IMR-90 (cell line): Measurements from ENCODE around the gene GJD2. TPM values are rescaled to one million over a fixed set of nuclear protein-coding genes. Genes with fewer than 3 reads are reported as not detected.
A peak's percentile ranks its signal among the peaks of the same experiment; 100 is the strongest.

ENCODE experiments used
- ATAC-seq: fragments of 200-7000 bp; cut with Tn5 transposase; 2 replicates; pipeline ENCODE4 v1.9.1; 2020; ENCODE audit warnings: low read depth, mild to moderate bottlenecking, moderate library complexity
- Bru-seq: library from RNA; stranded (reverse); fragments of 400-500 nt; gene quantifications from one replicate; lab custom pipeline; 2021; lab: Mats Ljungman, UMichigan
- BruChase-seq, 2 experiments: library from RNA; stranded (reverse); fragments of 400-500 nt; gene quantifications; one replicate each; lab custom pipeline; 2021; lab: Mats Ljungman, UMichigan
- BruUV-seq: library from RNA; stranded (reverse); fragments of 400-500 nt; replicated peaks from 2 replicates; lab custom pipeline; 2021; lab: Mats Ljungman, UMichigan
- CTCF ChIA-PET: fragments of 300-600 bp; formaldehyde crosslinking; extraction: SDS; loops from one replicate; lab custom pipeline; 2021; ENCODE audit warnings: antibody characterized with exemption; lab: Yijun Ruan, JAX
- POLR2A ChIA-PET: fragments of 300-600 bp; sonication (Branson Sonifier 250); formaldehyde crosslinking; loops from one replicate; lab custom pipeline; 2022; ENCODE audit warnings: antibody characterized with exemption; ENCODE audit not compliant: unreplicated experiment; lab: Charles Lee
- DNase-seq: peaks from one replicate; pipeline ENCODE4 v3.0.0; 2013
- H2AFZ ChIP-seq: replicated peaks from 2 replicates; pipeline ENCODE3; 2013; ENCODE audit warnings: low read length, mild to moderate bottlenecking; ENCODE audit not compliant: poor library complexity
- H2AK5ac ChIP-seq: 2 replicates; pipeline ENCODE4 v1.6.1; 2013; ENCODE audit warnings: low read depth, low read length, inconsistent platforms
- H2AK9ac ChIP-seq: replicated peaks from 2 replicates; pipeline ENCODE3; 2013; ENCODE audit warnings: mild to moderate bottlenecking, low read depth, low read length, moderate library complexity; ENCODE audit not compliant: poor library complexity
- H2BK120ac ChIP-seq: 2 replicates; pipeline ENCODE4 v1.6.1; 2013; ENCODE audit warnings: low read depth, low read length, inconsistent platforms
- H2BK15ac ChIP-seq: 3 replicates; pipeline ENCODE4 v1.6.1; 2013; ENCODE audit warnings: low read depth, low read length, inconsistent platforms
- H2BK20ac ChIP-seq: 2 replicates; pipeline ENCODE4 v1.6.1; 2013; ENCODE audit warnings: low read depth, mild to moderate bottlenecking, inconsistent platforms, low read length, moderate library complexity
- H2BK5ac ChIP-seq: 2 replicates; pipeline ENCODE4 v1.6.1; 2013; ENCODE audit warnings: mild to moderate bottlenecking, low read depth, low read length, inconsistent platforms; ENCODE audit not compliant: poor library complexity, severe bottlenecking
- H3K14ac ChIP-seq: replicated peaks from 2 replicates; pipeline ENCODE4 v1.6.1; 2013; ENCODE audit warnings: low read depth, low read length, inconsistent platforms
- H3K18ac ChIP-seq: 2 replicates; pipeline ENCODE4 v1.6.1; 2013; ENCODE audit warnings: low read depth, low read length, control low read depth
- H3K23ac ChIP-seq: 2 replicates; pipeline ENCODE4 v1.6.1; 2013; ENCODE audit warnings: low read depth, low read length, inconsistent platforms
- H3K27ac ChIP-seq: 2 replicates; pipeline ENCODE4 v1.5.1; 2013; ENCODE audit warnings: mild to moderate bottlenecking, control low read depth, low read length; ENCODE audit not compliant: insufficient read depth
- H3K27me3 ChIP-seq: 2 replicates; pipeline ENCODE4 v1.6.1; 2013; ENCODE audit warnings: low read length; ENCODE audit not compliant: control insufficient read depth, insufficient read depth
- H3K36me3 ChIP-seq: 2 replicates; pipeline ENCODE4 v1.6.1; 2013; ENCODE audit warnings: low read length, mixed read lengths; ENCODE audit not compliant: control insufficient read depth, insufficient read depth
- H3K4ac ChIP-seq: 2 replicates; pipeline ENCODE4 v1.6.1; 2013; ENCODE audit warnings: low read depth, low read length, inconsistent platforms
- H3K4me1 ChIP-seq: 2 replicates; pipeline ENCODE4 v1.6.1; 2013; ENCODE audit warnings: low read length, mixed read lengths; ENCODE audit not compliant: control insufficient read depth, insufficient read depth
- H3K4me2 ChIP-seq: 2 replicates; pipeline ENCODE4 v1.6.1; 2013; ENCODE audit warnings: low read depth, mild to moderate bottlenecking, control low read depth, low read length, moderate library complexity
- H3K4me3 ChIP-seq: 2 replicates; pipeline ENCODE4 v1.5.1; 2013; ENCODE audit warnings: low read depth, mild to moderate bottlenecking, control low read depth, low read length, moderate library complexity; ENCODE audit not compliant: insufficient read depth
- H3K56ac ChIP-seq: 2 replicates; pipeline ENCODE4 v1.6.1; 2013; ENCODE audit warnings: low read length, inconsistent platforms; ENCODE audit not compliant: insufficient read depth; ENCODE audit errors: extremely low read depth
- H3K79me1 ChIP-seq, 2 experiments: 2 replicates each; pipeline ENCODE4 v1.6.1; 2013; ENCODE audit warnings: low read length in 2 of 2, inconsistent platforms in 1 of 2, low read depth in 1 of 2
- H3K9ac ChIP-seq: 2 replicates; pipeline ENCODE4 v1.6.1; 2013; ENCODE audit warnings: low read depth, low read length, control low read depth
- H3K9me1 ChIP-seq: 2 replicates; pipeline ENCODE4 v1.6.1; 2013; ENCODE audit warnings: low read length, inconsistent platforms; ENCODE audit not compliant: insufficient read depth
- H3K9me3 ChIP-seq: 2 replicates; pipeline ENCODE4 v1.6.1; 2013; ENCODE audit warnings: low read length; ENCODE audit not compliant: control insufficient read depth, insufficient read depth
- H4K20me1 ChIP-seq: 2 replicates; pipeline ENCODE4 v1.6.1; 2013; ENCODE audit warnings: low read length, inconsistent platforms; ENCODE audit not compliant: insufficient read depth
- H4K5ac ChIP-seq: 2 replicates; pipeline ENCODE4 v1.6.1; 2013; ENCODE audit warnings: mild to moderate bottlenecking, low read depth, low read length, control low read depth
- H4K8ac ChIP-seq, 2 experiments: 2 replicates each; pipeline ENCODE4 v1.6.1; 2013; ENCODE audit warnings: low read depth in 2 of 2, low read length in 2 of 2, control low read depth in 1 of 2, inconsistent platforms in 1 of 2
- H4K91ac ChIP-seq: 2 replicates; pipeline ENCODE4 v1.6.1; 2013; ENCODE audit warnings: low read depth, low read length, inconsistent platforms; ENCODE audit not compliant: insufficient read depth
- CEBPB ChIP-seq: IDR thresholded peaks from 2 replicates; pipeline ENCODE4 v1.6.1; 2012; ENCODE audit warnings: low read depth, low read length, improper control_type of control experiment
- CHD1 ChIP-seq: IDR thresholded peaks from 2 replicates; pipeline ENCODE4 v1.6.1; 2012; ENCODE audit warnings: low read depth, low read length, improper control_type of control experiment
- POLR2A ChIP-seq: IDR thresholded peaks from 2 replicates; pipeline ENCODE4 v1.6.1; 2012; ENCODE audit warnings: mild to moderate bottlenecking, low read depth, low read length
- RAD21 ChIP-seq: IDR thresholded peaks from 2 replicates; pipeline ENCODE4 v1.6.1; 2012; ENCODE audit warnings: low read length, improper control_type of control experiment
- WGBS, 2 experiments: methylation state at CpG; one replicate each; pipeline versions ENCODE4 v1.1.5 to v1.1.7; 2013; ENCODE audit warnings: missing lambda C conversion rate in 2 of 2; ENCODE audit not compliant: insufficient read length in 1 of 2; ENCODE audit errors: extremely low coverage in 2 of 2; 5-methylcytosine and 5-hydroxymethylcytosine counted together
- dilution Hi-C: fragments of 300-500 bp; cut with HindIII; formaldehyde crosslinking; loops from one replicate; pipeline ENCODE4 v1.14.3; 2018; ENCODE audit warnings: low sequenced_read_pairs; ENCODE audit not compliant: unreplicated experiment
- in situ Hi-C: fragments of 300-500 bp; cut with MboI; formaldehyde crosslinking; loops from 3 replicates; pipeline ENCODE4 v1.14.3; 2019; ENCODE audit warnings: low sequenced_read_pairs, inconsistent platforms, mixed read lengths
- intact Hi-C: fragments of 100-400 bp; cut with micrococcal nuclease; formaldehyde crosslinking; loops from 2 replicates; pipeline ENCODE4 v1.10.0; 2022
- long read RNA-seq: library from polyadenylated mRNA; unstranded; transcript quantifications from one replicate; pipeline ENCODE4 v2.0.0, GENCODE V29; 2021; ENCODE audit not compliant: unreplicated experiment
- polyA plus RNA-seq, 3 experiments: library from polyadenylated mRNA; depleted of rRNA; stranded (reverse); fragments of >200 nt; gene quantifications; 2 replicates each; pipeline ENCODE4 v1.2.3, GENCODE V29; 2012; ENCODE audit warnings: low replicate concordance in 1 of 3
- total RNA-seq: library from RNA; depleted of rRNA; stranded (reverse); fragments of >200 nt; gene quantifications from 2 replicates; pipeline ENCODE4 v1.2.3, GENCODE V29; 2012; rRNA removed
- TF ChIP-seq, protein P1 (sequence below): conservative IDR thresholded peaks from 2 replicates; pipeline ENCODE4 v1.5.1; 2012; ENCODE audit warnings: mild to moderate bottlenecking, low read depth, low read length, improper control_type of control experiment

Gene GJD2
- total RNA-seq (not detected in 2 replicates), polyA plus RNA-seq (2012; rRNA removed) (not detected in 2 replicates), Bru-seq, nascent RNA (not detected), BruChase-seq, experiment 1, labeled RNA remaining after a 6-hour chase (not detected), BruChase-seq, experiment 2, labeled RNA remaining after a 2-hour chase (not detected)
- polyA plus RNA-seq (2012; cell fraction: cytosol; rRNA removed), result not detected in 2 replicates
- 0.02 TPM in 1 of 2 replicates, not detected in the other for polyA plus RNA-seq (2012; cell fraction: nucleus; rRNA removed; ENCODE audit: low replicate concordance)
- long read RNA-seq, result 0 reads

DNA sequence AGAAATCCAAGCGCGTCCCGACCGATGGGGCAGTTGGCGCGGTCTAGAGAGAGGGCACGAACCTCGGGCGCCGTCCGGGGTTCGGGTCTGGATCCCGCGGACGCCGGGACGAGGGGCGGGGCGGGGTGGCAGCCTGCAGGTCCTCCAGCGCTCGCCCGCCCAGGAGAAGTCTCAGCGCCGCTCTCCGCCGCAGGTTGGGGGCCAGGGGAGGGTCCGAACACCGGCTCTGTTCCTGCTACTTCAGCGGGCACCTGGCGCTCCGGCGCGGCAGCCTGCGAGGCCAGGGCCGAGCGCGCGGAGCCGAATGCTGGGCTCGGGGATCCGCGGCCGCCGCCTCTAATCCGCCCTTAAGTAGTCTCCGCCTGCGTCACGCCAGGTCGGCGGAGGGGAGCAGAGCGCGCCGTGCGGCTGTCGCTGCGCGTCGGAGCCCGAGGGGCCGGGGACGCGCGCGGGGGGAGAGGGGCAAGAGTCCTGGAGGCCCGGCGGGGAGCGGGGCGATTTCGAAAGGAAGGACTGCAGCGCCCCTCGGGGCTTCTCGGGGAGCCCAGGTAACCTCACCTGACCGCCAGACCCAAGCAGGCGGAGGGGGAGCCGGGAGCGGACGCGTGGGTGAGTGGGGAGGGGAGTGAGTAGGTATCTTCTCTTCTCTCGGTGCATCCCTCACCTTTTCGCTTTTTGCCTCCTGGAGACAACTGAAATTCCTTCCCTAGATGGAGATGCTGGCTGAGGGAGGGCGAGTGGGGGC, at the start of gene GJD2:
Gene GJD2, minus strand, starts transcription at position 325 of the 745 bp plus-strand sequence. CDS start 510 bp downstream, outside the sequence.
- H3K36me3 ChIP-seq, result no peaks in the 10 kb centered on the region
- TF ChIP-seq, protein P1, sequence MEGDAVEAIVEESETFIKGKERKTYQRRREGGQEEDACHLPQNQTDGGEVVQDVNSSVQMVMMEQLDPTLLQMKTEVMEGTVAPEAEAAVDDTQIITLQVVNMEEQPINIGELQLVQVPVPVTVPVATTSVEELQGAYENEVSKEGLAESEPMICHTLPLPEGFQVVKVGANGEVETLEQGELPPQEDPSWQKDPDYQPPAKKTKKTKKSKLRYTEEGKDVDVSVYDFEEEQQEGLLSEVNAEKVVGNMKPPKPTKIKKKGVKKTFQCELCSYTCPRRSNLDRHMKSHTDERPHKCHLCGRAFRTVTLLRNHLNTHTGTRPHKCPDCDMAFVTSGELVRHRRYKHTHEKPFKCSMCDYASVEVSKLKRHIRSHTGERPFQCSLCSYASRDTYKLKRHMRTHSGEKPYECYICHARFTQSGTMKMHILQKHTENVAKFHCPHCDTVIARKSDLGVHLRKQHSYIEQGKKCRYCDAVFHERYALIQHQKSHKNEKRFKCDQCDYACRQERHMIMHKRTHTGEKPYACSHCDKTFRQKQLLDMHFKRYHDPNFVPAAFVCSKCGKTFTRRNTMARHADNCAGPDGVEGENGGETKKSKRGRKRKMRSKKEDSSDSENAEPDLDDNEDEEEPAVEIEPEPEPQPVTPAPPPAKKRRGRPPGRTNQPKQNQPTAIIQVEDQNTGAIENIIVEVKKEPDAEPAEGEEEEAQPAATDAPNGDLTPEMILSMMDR, result no peak
- TF ChIP-seq POLR2A (no peak), CHD1 (no peak), CEBPB (no peak), RAD21 (no peak)
- intact Hi-C loops, result no loop called here
- H3K9me1 ChIP-seq, result 0 out of 2 replicates have a peak, but pooled peaks cover 3% of the 10 kb centered on the region
- H3K18ac ChIP-seq, result no peak within 1 kb of the TSS
- POLR2A ChIA-PET, result no interaction called here
- dilution Hi-C loops, result no loop called here
- H2BK20ac ChIP-seq, result no peak within 1 kb of the TSS
- 2% methylated on average over 30 of the region's 81 CpGs; no CpG with 5 or more reads in 1 of the 2 experiments for WGBS, 2 experiments
- peaks cover 43% of the 10 kb centered on the region for H3K27me3 ChIP-seq
- no peak within 1 kb of the TSS for H4K8ac ChIP-seq
- H3K23ac ChIP-seq, result no peak within 1 kb of the TSS
- H2AK9ac ChIP-seq, result no peak within 1 kb of the TSS
- H3K9me3 ChIP-seq, result peaks cover 3% of the 10 kb centered on the region; the same call in 1 of the 2 replicates
- DNase-seq (no peak), ATAC-seq (no peak)
- no peak within 1 kb of the TSS for H2BK5ac ChIP-seq
- H4K91ac ChIP-seq, result no peak within 1 kb of the TSS
- CTCF ChIA-PET, result no interaction called here
- BruUV-seq, result no TSS peak
- H2AK5ac ChIP-seq, result no peak within 1 kb of the TSS
- no peak within 1 kb of the TSS for H3K4ac ChIP-seq
- H3K9ac ChIP-seq, result no peak within 1 kb of the TSS
- no peak within 1 kb of the TSS for H4K5ac ChIP-seq
- no peaks in the 10 kb centered on the region for H4K20me1 ChIP-seq
- no peak within 1 kb of the TSS for H2BK120ac ChIP-seq
- H3K79me1 ChIP-seq, result no peaks in the 10 kb centered on the region
- no peak within 1 kb of the TSS for H3K14ac ChIP-seq
- no peak within 1 kb of the TSS for H3K4me3 ChIP-seq
- no peak within 1 kb of the TSS for H3K56ac ChIP-seq
- no peak within 1 kb of the TSS for H3K27ac ChIP-seq
- in situ Hi-C loops, result no loop called here
- H3K4me2 ChIP-seq, result peak within 1 kb of the TSS; percentile 35; the same call in 1 of the 2 replicates
- no peak within 1 kb of the TSS for H2BK15ac ChIP-seq
- peaks cover 2% of the 10 kb centered on the region; the same call in 1 of the 2 replicates for H3K4me1 ChIP-seq
- peak within 1 kb of the TSS; percentile 29 for H2AFZ ChIP-seq
